GDM1 (cell line): ENCODE measurements around the gene MPP2.
"Not testable (repeated sequence)": the region's sequence is repeated elsewhere in the genome, so short reads cannot be mapped to it uniquely, and the experiment has no call there.

Experiments used
- DNase-seq: peaks from one replicate; lab custom pipeline; 2025; lab: John Stamatoyannopoulos, UW

The MPP2 gene

DNA sequence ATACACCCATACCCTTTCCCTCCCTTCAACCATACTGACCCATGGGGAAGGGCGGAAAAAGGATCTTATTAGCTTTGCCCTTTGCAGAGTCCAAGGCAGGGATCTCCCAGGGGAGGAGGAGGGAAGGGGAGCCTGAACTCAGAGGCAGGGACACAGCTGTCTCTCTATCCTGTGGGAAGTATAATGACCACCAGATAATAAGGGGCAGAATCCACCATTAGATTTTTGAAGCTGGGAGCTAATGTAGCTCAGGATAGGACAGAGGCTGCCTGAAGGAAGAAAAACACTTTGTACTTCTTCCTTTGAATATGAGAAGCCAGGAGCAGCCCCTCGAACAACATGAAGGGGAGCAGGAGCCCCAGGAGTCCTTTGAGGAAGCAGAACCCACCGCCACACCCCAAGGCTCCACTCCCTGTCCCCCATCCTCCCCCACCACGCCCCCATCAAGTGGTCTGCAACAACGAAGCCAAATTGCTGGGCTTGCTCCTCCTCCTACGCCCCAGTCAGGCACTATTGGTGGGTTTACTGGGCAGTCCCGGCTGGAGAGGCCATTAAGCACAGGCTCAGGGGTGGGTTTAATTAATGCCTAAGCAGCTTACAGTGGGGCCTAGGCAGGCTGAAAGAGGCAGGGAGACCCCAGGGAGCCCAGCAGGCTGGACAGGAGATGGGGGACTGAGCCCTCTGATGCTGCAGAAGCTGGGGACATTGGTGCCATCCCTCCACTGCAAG lies 5.3 kb downstream of the MPP2 start:
- DNase-seq: no peak

DNA sequence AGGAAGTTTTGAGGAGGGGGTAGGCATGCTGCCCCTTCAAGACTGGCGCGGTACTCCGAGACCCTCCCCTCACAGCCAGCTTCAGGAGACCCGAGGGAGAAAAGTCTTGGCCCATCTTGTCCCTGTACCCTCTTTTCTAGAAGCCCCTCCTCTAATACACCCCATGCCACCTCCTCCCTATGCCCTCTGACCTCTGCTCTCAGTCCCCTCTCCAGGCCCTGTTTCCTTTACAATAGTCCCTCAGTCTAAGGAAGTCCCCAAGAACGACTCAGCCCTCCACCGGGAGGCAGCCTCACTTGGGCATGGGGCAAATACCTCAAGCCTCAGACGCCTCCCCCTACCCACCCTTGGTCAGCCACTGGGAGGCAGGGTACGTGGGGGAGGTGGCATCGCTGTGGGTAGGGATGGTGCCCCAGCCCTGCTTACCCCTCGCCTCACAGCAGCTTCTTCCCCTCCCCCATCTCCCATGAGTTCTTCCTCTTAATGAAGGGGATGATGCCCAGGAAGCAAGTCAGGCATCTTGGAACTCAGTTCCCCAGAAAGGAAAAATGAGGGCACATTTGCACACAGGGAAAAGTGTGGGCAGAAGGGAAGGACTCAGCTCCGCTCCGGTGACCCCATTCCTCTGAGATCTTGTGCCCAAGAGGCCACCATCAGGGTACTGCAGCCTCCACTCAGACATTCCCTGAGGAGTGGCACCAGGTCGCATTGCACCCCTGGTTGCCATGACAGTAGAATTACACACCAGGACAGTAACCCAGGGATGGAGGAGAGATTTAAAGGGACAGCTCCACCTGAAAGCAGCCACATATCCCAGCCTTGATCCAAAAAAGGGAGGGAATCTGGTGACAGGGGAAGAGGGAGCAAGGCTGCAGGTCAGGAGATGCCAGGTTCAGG lies 6.2 kb downstream of the MPP2 start:
- no peak for DNase-seq

DNA sequence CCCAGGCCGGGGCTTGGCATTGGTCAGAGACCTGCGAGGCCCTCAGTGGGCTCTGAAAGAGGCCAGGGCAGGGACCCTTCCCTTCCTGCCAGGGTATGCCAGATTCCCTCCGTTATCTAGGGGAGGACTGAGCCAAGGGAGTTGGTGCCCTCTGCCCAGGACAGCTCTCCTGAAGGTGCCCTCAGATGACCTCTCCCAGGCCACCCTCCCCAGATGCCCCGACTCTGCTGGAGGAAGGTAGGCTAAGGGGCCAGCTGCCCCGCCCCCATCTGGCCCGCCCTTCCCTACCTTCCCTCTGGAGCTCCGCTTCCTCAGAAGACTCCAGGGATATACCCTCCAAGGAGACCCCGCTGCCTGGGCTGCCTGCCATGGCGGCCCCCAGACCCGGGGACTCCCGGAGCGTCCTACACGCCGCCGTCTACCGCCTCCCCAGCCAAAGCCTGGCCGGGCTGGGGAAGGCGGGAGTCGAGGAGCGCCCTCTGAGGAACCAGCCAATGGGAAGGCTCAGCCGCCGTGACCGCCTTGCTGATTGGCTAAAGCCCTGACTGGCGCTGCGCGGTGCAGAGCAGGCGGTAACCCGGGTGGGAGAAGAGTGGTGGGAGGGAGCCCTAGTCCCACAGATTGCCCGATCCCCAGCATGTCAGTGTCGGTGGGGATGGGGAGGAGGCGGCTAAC lies 7.0 kb downstream of the MPP2 start:
- peak; percentile 81 for DNase-seq

DNA sequence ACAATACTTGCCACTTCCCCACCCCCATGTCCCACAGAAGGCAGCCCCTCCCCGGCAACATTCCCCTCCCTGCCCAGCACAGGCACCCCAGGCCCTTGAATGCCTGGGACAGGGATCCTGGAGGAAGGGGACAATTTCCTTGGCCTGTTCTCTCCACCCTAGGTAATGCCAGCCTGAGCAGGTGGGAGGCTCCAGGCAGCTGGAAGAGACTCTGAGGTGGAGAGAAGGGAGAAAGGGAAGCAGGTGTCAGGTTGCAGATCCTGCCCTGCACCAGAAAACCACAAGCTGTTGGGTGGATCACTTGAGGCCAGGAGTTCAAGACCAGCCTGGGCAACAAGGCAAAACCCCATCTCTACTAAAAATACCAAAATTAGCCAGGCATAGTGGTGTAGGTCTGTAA lies 8.9 kb downstream of the MPP2 start:
- no peak for DNase-seq

DNA sequence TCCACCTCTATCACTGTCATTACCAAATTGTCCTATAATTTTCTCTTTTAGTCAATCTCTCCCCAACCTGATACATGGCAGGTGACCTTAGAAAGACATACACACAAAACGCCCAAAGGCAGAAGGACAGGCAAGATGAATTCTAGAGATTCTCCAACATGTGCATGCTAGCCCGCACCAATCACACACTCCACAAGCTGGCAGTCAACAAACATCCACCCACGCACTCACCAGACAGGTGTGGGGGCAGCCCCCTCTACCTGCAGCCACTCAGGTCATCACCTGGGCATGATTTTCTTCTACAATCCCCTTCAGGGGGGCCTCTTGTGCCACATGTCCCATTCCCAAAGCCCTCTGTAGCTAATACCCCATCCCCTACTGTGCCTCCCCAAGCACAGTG lies 9.5 kb downstream of the MPP2 start:
- no peak for DNase-seq

DNA sequence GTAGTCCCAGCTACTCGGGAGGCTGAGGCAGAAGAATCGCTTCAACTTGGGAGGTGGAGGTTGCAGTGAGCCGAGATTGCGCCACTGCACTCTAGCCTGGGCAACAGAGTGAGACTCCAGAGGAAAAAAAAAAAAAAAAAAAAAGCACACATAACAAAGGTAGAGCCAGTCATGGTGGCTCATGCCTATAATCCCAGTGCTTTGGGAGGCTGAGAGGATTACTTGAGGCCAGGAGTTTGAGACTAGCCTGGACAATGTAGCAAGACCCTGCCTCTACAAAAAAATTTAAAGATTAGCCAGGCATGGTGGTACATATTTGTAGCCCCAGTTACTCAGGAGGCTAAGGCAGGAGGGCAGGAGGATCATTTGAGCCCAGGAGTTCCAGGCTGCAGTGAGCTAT lies 12.8 kb downstream of the MPP2 start:
- not testable (repeated sequence) for DNase-seq

DNA sequence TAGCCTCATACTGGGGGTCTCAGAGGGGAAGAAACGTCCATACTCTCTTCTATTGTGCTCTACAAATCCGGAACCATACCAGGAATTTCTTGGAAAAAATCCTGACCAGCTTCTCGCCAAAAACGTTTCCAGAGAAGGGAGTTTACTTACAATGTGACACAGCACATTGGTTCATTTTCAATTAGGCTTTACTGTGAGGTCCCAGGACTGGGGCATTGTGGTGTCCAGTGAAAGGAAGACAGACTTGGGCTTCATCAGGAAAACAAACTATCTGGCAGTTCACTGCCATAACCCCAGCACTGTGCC lies 14.7 kb downstream of the MPP2 start:
- no peak for DNase-seq

DNA sequence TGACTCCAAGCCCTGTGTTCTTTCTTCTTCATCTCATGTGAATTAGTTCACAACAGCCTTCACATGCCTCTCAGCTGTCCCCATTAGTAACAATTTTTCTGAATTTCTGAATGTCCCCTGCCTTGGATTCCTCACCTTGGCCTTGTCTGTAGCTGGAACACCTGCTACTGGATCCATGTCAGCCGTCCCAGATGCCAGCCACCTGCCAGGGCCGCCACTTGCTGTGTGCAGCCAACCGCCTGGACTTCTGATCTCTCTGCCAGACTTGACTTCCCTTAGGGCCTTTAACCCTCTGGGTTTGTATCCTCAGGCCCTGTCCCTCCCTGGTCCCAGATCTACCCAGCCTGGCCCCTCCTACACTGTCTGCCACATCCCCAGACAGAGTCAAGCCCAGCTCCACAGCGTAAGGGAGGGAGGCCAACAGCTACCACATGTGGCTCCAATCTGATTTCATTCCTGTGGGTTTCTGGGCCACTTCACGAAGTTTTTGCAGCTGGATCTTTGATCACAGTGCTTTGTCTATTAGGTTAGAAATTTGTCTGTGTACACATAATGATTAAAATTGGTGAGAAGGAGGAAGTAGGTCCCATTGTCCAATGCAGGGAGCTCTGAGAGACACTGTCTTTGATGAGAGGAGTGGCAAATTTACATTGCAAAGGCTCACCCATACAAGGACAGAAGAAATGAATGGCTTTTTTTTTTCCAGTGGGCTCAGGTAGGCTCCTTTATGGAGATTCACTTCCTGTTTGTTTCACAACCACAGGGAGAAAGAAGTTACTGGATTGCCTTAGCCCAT lies 15.3 kb downstream of the MPP2 start:
- DNase-seq: no peak

DNA sequence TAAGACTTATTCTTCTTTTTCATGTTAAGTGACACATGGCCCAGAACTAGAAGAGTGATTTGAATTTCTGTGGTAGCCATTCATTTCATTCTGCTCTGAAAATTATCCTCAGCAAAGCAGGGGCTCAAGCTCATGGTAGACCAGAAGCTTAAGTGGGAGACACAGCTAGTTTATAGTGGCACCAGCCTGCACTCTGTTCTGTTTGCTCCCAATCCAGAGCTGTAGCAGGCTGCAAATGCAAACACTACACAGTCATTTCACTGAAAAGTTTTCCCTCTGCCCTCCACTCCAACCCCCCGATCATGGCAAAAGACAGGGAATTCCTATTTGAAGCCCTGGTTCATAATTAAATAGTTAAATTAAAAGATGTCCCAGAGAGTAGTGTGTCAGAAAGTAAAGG lies 17.1 kb downstream of the MPP2 start:
- DNase-seq: no peak

DNA sequence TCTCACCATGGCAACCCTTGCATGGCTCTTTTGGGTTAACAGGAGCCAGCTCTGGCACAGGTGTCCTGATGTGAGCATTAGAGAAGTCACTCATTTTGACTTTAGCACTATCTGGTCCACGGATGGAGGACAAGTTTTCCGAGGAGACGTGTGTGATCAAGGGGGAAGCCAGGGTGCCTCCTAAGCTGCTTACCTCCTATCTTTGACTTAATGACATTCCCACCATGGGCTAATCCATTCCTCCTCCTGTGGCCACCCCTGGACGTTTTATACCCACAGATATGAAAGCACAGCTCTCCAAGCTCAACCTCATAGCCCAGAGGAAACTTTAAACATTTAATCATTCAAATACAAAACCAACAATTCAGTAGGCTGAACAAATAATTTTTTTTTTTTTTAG lies 18.8 kb downstream of the MPP2 start:
- DNase-seq: no peak

DNA sequence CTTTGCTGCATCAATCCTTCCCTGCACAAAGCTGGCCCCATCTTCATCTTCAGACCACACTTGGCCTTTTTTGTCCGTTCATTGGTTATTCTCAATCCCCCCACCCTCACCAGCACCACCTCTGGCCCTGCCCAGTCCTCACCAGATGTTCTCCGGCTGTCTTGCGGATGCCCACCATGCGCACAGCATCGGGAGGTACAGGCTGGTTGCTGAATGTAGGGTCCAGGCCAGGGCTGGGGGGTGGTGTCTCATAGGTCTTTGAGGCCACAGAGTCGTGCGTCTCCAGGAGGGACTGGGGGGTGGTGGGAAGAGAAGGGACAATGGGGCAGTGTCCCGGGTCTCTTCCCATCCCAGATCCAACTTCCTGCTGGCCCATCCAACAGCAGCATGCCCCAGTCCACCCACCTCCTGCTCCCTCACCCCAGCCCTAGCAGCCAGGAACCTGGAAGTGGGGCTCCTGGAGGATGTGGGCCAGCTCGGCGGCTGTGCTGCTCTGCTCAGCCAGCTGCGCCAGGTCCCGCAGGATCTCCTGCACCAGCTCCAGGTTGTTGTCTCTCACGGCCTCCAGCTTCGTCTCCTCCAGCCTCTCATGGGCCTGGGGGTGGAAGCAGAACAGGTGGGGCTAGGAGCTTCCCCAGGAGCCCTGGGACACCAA lies 24.4 kb downstream of the MPP2 start:
- DNase-seq: no peak

DNA sequence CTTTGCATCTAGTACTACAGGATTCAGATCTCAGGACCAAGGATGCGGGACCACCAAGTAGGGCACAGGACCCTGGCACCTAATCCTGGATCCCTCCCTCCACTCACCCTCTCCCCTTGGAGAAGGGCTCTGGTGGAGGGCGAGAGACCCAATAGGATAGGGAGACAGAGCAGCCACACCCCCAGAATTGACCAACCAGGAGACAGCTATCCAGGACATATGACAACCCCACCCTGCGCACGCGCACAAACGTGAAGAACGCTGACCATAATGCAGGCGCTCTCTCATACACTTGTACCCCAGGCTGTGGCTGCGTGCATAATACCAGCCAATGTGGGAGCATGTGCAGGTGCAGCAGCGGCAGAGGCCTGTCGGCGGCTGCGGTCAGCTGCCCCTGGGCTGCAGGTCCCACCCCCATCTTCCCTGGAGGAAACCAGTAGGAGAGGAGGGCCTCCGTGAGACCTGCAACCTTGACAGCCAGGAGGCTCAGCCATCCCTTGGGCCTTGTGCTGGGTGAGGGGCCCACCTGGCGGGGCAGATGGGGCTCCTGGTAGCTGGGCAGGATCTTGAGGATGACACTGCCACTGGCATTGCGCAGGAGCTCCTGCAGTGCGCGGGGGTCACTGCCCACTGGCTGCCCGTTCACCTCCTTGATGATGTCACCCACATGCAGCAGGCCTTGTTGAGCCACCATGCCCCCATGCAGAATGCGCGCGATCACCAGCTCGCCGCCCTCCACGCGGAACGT lies 25.4 kb downstream of the MPP2 start:
- DNase-seq: no peak

DNA sequence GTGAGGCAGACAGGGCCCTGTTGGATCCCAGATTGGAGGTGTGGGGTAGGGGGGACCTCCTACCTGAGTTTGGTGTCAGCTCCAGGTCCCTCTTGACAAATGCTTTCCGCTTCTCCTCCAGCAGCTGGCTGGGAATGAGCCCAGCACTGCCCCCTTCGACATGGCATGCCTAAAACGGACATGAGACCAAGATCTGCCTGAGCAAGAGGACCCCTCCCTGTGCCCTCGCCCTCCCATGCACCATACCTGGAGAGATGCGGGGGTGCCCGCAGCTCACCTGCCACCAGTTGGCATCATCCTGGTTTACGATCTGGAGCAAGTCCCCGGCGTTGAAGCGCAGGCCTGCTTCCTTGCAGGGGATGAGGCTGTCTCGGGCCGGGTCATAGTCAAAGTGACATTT lies 26.2 kb downstream of the MPP2 start:
- DNase-seq: no peak

DNA sequence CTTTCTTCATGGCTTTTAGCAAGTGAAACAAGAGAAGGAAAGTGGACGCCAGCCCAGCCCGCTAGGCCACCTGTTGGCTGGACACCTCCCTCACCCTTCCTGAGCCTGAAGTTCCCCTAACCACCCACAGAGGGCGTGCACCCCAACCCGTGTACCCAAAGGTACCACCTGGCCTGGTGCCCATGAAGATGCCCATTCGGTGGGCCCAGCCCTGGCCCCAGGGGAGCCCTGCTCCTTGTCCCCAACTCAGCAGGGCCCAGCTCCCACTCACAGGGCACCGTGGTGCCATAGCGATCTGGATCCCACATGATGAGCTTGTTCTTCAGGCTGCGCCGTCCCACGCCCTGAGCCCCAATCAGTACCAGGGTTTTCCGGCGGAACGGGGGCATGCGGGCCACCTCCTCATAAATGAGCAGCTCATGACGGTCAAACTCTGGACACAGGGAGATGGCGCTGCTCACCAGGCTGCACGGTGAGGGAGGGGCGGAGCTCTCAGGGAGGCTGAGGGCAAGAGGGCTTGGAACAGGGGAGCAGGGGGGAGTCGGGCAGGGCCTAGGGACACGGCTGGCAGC lies 26.8 kb downstream of the MPP2 start:
- DNase-seq: no peak

DNA sequence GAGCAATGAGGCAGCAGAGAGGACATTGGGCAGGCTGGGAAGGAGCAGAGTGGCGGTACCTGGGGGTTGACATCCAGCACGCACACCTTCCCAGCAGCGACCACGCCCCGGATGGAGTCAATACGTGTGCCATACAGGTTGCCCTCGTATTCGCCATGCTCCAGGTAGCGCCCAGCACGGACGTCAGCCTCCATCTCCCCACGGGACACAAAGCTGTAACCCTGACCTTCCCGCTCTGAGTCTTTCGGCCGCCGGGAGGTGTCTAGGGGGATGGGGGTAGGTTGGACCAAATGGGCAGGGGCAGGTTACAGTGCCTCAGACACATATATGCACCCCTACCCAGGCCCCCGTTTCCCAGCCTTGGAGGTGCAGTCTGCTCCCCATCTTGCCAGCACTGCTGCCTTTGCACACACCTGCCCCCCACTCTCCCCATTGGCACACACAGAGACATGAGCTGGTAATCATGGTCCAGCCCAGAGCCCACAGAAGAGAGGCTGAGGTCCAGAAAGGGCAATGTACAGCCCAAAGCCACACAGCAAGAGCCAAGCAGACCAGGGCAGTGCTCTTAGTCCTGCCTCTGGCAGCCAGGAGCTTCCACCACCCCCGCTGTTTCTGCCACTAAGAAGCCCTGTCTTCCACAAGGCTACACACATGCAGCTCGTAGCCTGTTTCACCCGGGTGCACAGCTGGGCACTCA lies 27.5 kb downstream of the MPP2 start:
- DNase-seq: no peak

DNA sequence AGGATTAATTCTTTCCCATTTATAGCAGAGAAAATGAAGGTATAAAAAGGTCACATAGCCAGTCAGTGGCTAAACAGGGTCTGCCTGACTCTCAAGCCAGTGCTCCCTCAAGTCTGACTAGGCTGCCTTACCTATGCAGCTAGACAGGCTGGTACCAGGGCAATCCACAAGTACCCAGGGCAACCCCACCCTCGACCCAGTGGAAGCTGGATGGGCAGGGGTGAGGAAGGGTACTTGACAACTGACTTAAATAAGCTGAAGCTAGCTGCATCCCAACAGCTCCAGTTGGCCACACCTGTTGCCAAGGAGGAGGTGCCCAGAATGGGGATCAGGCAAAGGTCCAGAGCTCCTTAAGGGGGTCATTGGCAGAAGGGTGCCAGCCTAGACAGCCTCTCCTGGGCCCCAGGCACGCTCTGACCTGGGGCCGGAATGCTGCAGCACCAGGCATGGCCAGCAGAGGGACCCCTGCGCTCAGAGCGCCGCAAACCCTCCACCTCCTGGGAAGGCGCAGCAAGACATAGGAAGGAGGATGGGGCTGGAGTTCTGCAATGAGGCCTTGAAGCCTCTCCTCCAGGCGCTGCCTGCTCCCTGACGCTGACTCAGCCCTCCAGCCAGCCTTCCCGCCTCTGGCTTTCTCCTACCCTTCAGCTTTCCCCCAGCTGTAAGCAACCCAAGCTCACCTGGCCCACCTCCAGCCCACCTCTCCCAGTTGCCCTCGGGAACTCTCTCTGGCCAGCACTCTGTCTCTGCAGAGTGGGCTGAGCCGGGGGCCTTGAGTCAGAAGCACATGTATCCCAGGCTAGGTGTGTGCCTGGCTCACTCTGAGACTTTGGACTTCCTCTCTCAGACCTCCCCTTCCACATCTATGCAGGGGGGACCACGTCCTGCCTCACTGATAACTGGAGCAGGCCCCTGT lies 28.8 kb downstream of the MPP2 start:
- DNase-seq: peak; percentile 44

DNA sequence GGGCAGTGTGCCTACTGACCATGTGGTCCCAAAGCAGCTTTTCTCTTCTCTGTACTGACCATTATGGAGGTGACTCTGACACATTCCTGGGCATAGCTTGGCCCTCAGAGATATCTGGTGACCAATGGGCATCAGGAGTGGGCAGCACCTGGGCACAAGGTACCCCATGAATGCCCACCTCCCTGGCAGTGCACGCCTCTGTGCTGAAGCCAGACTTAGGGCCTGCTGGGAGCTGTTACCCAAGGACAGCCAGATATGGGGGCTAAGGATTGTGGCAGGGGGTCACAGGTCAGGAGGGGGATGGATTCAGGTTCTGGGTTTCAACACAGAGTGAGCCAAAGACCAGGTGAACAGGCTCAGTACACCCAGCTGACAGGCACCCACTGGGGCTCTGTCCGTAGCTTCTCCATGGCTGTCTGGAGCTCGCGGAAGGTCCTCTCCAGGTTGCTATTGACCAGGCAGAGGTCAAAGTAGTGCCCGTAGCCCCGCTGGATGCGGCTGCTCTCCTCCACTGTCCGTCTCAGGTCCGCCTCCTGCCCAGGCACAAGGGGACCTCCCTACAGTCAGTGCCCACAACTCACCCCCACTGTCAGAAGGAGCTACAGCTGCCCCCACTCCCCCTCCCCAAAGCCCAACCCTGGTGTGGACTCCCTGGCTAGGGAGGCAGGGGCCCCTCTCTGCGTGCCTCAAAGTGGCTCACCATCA lies 29.7 kb downstream of the MPP2 start:
- DNase-seq: no peak

DNA sequence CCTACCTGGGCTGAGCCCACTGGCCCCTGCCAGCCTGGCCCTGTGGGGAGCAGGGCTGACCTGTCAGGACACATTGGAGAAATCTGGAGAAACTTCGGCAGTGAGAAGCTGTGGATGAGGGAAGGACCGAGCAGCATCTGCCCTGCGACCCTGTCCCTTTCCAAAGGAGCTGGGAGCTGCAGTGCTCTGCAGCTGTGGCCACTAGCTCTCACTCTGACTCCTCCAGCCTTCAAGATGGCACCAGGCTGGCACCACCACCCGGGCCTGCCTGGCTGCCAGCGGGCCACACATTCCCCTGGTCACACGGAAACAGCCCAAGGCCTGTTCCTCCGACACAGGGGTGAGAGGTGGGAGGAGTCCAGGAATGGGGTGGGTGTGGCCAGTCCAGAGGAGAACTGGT lies 30.3 kb downstream of the MPP2 start:
- no peak for DNase-seq
